Endometrial microvascular endothelial cells (primary cell): ENCODE results near the gene C17orf100. TPM values are rescaled to one million over a fixed set of nuclear protein-coding genes. Genes with fewer than 3 reads are reported as not detected.
"Not testable (repeated sequence)": the region's sequence is repeated elsewhere in the genome, so short reads cannot be mapped to it uniquely, and the experiment has no call there.

Experiments used
- in situ Hi-C: cut with HindIII; loops from 2 replicates; pipeline ENCODE4 v1.10.0; 2017; ENCODE audit warnings: low sequenced_read_pairs, low pct_unique_long_range_greater_than_20kb; ENCODE audit errors: inconsistent ontology term
- total RNA-seq: library from RNA; depleted of rRNA; stranded (reverse); fragments of >200 nt; gene quantifications from one replicate; pipeline ENCODE4 v1.2.3, GENCODE V29; 2015; ENCODE audit errors: inconsistent ontology term

C17orf100 gene
- total RNA-seq, 1 donor from 2014 or later = not detected

GRCh38 chr17:6663200-6663599, 11.6 kb downstream of the C17orf100 start:
- in situ Hi-C loops = not testable (repeated sequence)

DNA sequence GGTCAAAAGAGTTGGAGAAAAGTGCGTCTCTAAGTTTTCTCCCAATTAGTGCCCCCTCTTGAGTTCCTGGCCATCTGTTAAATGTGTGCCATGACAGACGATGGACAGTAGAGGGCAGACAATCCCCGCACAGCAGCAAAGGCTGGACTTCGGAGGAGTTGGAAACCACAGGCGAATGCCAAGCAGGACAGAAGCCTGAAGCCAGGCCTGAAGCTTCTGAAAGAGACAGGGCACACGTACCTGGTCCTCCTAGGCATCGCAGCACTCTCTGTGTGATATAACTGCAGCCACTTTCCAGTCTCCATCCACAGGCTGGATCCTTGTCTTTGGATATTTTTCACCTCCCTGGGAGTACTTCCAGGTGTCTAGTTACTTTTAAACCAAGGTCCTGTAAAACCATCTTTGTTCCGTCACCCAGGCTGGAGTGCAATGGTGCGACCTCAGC, 14.5 kb downstream of the C17orf100 start:
- in situ Hi-C loops = no loop called here

GRCh38 chr17:6666557-6666956, 15.0 kb downstream of the C17orf100 start:
- in situ Hi-C loops = no loop called here

- in situ Hi-C loops = no loop called here
Measured at GRCh38 chr17:6667516-6667915, 16.0 kb downstream of the C17orf100 start.

DNA sequence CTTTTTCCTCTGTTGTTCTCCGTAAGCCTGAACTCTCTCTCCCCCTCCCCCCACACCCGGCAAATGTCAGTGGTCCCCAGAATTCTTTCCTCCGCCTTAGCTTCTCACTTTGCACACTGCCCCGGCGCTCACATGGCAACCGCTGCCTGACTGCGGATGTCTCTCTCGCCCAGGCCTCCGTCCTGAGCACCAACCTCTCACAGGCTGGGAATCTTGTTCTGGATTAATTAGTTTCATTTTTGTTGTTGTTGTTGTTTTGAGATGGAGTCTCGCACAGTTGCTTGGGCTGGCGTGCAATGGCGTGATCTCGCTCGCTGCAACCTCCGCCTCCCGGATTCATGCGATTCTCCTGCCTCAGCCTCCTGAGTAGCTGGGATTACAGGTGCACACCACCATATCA, 16.7 kb downstream of the C17orf100 start:
- in situ Hi-C loops = no loop called here

GRCh38 chr17:6668727-6669425, 17.3 kb downstream of the C17orf100 start:
- in situ Hi-C loops = no loop called here

DNA sequence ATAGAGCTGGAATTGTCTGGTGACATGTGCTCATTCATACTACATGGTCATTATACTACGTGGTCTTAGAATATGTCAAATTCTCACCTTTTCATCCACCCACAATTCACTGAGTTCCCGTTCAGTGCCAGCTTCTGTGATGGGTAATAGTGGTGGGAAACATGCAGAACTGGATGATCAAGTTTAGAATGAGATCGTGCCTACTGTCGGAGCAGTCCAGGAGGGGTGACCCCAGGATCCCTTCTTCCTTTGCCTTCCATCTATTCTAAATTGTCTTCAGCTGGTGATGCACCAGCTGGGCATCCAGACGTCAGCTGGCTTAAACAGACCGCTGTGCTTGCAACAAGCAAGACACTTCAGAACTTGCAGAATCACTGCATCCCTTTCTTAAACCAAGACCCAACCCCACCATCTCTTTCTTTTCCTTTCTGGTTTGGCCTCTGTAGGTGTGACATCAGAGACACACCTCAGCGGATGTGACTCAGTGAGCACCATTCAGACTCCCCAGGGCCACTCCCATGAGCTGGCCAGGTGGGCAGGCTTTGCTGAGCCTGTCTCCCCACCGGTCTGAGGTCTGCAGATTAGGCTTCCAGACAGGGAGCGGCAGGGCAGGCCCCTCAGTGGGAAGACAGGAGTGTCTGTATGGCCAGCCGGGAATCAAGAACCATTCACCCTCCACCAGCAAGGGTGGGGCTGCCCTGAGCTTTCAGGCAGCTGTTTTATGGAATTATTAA, 18.1 kb downstream of the C17orf100 start:
- in situ Hi-C loops = no loop called here

DNA sequence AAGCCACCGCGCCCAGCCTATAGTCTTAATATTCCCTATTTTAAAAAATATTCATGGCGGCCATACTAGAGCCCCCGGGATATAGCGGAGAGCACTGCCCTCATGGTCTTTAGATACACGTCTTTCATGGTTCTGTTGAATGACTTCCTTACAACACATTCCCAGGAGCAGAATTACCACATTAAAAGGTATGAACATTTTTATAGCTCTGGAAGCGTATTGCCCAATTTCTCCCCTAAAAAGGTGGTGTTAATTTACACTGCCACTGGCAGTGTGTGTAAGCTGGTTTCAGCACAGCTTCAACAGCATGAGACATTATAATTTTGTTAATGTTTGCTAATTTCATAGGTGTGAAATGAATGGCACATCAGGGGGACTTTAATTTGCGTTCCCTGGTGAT, 19.0 kb downstream of the C17orf100 start:
- in situ Hi-C loops = no loop called here

DNA sequence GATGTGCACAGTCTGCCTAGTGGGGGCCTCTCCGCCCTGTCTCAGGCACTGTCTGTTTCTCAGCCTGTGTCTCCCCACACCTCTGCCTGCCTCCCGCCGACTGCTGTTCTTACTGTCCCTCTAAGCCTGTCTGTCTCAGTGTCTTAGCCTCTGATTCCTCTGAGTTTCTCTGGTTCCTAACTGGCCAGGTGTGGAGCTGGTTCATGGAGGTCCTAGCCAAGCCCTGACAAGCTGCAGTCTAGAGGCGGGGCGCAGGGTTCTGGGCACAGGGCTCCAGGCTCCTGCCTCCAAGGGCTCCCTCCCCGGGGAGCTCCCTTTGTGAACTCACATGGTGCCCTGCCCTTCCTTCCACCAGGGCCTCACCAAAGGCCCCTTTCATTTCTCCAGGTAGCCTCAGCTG, 19.4 kb downstream of the C17orf100 start:
- in situ Hi-C loops = no loop called here

GRCh38 chr17:6671431-6671830, 19.9 kb downstream of the C17orf100 start:
- in situ Hi-C loops = no loop called here

DNA sequence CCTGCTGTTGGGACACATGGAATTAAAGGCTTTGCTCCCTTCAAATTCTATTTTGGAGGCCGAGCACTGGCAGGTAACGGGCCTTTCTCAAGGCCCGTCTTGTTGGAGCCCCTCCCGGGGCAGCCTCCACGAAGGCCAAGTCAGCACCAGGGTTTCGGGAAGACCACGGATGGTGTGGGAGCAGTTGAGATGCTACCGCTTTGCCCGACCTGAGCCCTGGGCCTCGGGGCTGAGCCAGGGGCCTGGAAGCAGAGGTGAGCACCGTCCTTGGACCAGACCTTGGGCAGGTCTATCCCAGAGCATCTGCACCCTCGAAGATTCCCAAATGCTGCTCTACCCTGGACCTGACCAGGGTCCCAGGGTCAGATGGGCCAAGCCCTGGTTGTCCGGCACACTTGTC, 23.0 kb downstream of the C17orf100 start:
- in situ Hi-C loops = no loop called here

DNA sequence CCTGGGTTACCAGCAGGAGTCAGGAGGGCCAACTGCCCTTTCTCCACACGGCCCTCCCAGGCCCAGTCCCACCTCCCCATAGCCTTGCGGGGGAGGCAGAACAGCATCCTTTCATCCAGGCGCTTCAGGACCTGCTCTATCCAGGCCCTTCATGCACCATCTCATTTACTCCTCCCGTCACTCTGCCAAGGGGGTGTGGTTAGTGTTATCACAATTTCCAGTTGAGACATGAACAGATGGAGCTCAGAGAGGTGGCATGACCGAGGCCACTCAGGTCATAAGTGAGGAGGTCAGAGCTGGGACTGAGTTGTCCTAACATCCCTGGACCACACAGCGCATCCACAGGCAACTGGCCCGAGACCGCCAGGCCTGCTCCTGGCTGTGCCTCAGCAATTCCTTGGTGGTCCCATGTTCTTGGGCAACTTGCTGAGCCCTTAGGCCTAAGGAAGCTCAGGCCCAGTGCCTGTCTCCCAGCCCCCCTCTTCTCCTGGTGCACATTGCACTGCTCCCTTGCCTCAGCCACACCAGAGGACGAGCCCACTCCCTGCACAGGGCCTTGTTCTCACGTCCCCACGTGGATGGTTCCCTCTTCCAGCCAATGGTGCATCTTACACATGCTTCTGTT, 23.8 kb downstream of the C17orf100 start:
- in situ Hi-C loops = no loop called here

GRCh38 chr17:6676802-6677157, 25.2 kb downstream of the C17orf100 start:
- in situ Hi-C loops = no loop called here

DNA sequence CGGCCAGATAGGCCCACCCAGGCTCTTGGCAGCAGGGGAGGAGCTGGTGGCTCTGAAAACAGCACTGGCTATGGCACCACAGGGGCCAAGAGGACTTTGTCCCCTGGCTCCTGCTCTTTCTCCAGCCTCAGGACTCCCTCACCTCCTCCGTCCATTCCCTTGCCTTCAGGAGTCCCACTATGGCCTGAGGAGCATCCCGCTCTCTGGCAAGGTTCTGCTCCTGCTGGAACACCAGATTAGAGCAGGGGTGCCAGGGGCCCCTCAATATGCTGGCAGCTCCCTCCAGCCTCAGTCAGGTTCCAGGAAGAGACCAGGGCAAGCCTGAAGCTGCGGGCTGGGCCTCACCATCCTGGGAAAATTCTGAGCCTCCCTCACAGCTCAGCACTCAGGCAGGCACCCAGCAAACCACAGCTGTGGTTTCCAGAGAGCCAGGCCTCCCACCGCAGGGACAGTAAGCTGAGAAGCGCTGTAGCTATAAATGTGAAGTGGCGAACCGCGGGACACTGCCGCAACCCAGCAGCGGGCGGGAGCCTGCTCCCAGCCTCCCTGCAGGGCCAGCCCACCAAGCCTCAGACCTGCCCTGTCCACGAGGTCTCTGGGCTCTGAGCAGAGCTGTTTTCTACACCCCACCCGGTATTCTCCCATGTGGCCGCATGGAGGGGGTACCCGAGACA, 25.7 kb downstream of the C17orf100 start:
- in situ Hi-C loops = no loop called here

- in situ Hi-C loops = no loop called here
Measured at GRCh38 chr17:6677946-6678345, 26.4 kb downstream of the C17orf100 start.

GRCh38 chr17:6679241-6679640, 27.7 kb downstream of the C17orf100 start:
- in situ Hi-C loops = no loop called here

- in situ Hi-C loops = no loop called here
Measured at GRCh38 chr17:6681176-6681575, 29.6 kb downstream of the C17orf100 start.

- in situ Hi-C loops = no loop called here
Measured at GRCh38 chr17:6681671-6682070, 30.1 kb downstream of the C17orf100 start.

DNA sequence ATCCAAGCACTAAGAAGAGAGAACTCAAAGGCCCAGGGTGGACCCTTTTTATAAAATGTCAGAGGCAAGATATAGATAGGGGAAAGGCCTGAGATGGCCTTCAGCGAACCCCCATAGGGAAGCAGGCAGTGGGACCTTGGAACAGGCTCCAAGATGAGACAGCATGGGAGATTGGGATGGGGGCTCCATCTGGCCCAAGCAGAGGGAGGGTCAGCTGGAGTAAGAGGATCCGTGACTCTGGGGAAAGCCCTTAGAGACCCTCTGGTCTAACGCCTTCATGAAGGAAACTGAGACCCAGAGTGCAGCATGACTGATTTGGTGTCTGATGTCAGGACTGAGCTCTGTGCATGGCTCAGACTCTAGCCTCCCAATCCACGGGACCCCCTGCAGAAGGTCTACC, 30.8 kb downstream of the C17orf100 start:
- in situ Hi-C loops = no loop called here
